GM12878 (cell line): ENCODE results near the gene ZBTB48. TPM values are rescaled to one million over a fixed set of nuclear protein-coding genes. Genes with fewer than 3 reads are reported as not detected.
A peak's percentile ranks its signal among the peaks of the same experiment; 100 is the strongest.

Experiments used
- ATF2 ChIP-seq: IDR thresholded peaks from 2 replicates; pipeline ENCODE4 v1.6.1; 2012; ENCODE audit warnings: low read length, inconsistent platforms
- BHLHE40 ChIP-seq, 2 experiments: fragments of 450-650 bp in 1 of 2; IDR thresholded peaks; 2 replicates each; pipeline ENCODE4 v1.6.1; 2011 to 2017; ENCODE audit warnings: low read depth in 2 of 2, borderline replicate concordance in 1 of 2, improper control_type of control experiment in 1 of 2, low read length in 1 of 2, mild to moderate bottlenecking in 1 of 2
- DPF2 ChIP-seq: fragments of 450-650 bp; IDR thresholded peaks from 2 replicates; pipeline ENCODE4 v1.6.1; 2017; ENCODE audit warnings: mild to moderate bottlenecking
- MXI1 ChIP-seq: fragments of 150-350 bp; IDR thresholded peaks from 2 replicates; pipeline ENCODE4 v1.6.1; 2011; ENCODE audit warnings: low read depth, mild to moderate bottlenecking, inconsistent platforms, low read length, improper control_type of control experiment
- NFXL1 ChIP-seq: fragments of 450-650 bp; IDR thresholded peaks from 2 replicates; pipeline ENCODE4 v1.6.1; 2017; ENCODE audit warnings: antibody characterized with exemption, mild to moderate bottlenecking, borderline replicate concordance
- NR2C1 ChIP-seq: fragments of 450-650 bp; IDR thresholded peaks from 2 replicates; pipeline ENCODE4 v1.6.1; 2017; ENCODE audit warnings: antibody characterized with exemption, mild to moderate bottlenecking, moderate library complexity
- POLR2A ChIP-seq: IDR thresholded peaks from 2 replicates; pipeline ENCODE4 v1.6.1; 2011; ENCODE audit warnings: low read depth, mild to moderate bottlenecking, low read length
- POLR2AphosphoS2 ChIP-seq: IDR thresholded peaks from 2 replicates; pipeline ENCODE4 v1.6.1; 2011; ENCODE audit warnings: low read depth, mild to moderate bottlenecking, low read length, improper control_type of control experiment, moderate library complexity
- RB1 ChIP-seq: fragments of 450-650 bp; formaldehyde crosslinking; IDR thresholded peaks from 2 replicates; pipeline ENCODE4 v1.6.1; 2017; ENCODE audit warnings: mild to moderate bottlenecking, borderline replicate concordance
- RUNX3 ChIP-seq: IDR thresholded peaks from 2 replicates; pipeline ENCODE4 v1.6.1; 2012; ENCODE audit warnings: low read length, inconsistent platforms
- SIN3A ChIP-seq: IDR thresholded peaks from 2 replicates; pipeline ENCODE4 v1.6.1; 2012; ENCODE audit warnings: low read depth, low read length, improper control_type of control experiment
- ZZZ3 ChIP-seq: IDR thresholded peaks from 2 replicates; pipeline ENCODE4 v1.6.1; 2011; ENCODE audit warnings: low read depth; ENCODE audit not compliant: control insufficient read depth, insufficient read length
- polyA plus RNA-seq, 11 experiments: library from polyadenylated mRNA; depleted of rRNA in 4 of 11; unstranded in 6 of 11; stranded (reverse) in 5 of 11; fragments of >200 nt; fragmentation: Nextera tagmentation in 4 of 11; fragmentation: Illumina TruSeq in 1 of 11; extraction: Ambion mirVana in 4 of 11; extraction: Trizol in 1 of 11; gene quantifications; 1 replicate in 1 of 11; 2 replicates in 10 of 11; pipeline versions ENCODE4 v1.2.1 to v1.2.3, GENCODE V29; 2011 to 2016; ENCODE audit warnings: inconsistent platforms in 2 of 11, missing spikeins in 2 of 11, low read depth in 1 of 11
- total RNA-seq, 4 experiments: library from RNA; depleted of rRNA in 3 of 4; stranded (reverse); fragments of >200 nt in 3 of 4; fragmentation: Illumina TruSeq in 1 of 4; extraction: Trizol in 1 of 4; gene quantifications; 2 replicates each; pipeline versions ENCODE4 v1.2.1 to v1.2.3, GENCODE V29; 2013 to 2021
- TF ChIP-seq, protein P1 (sequence below): fragments of 450-650 bp; IDR thresholded peaks from 2 replicates; pipeline ENCODE4 v1.6.1; 2017; ENCODE audit warnings: mild to moderate bottlenecking, moderate library complexity
- TF ChIP-seq, protein P2 (sequence below): fragments of 450-650 bp; conservative IDR thresholded peaks from 2 replicates; pipeline ENCODE4 v1.6.1; 2017; ENCODE audit warnings: mild to moderate bottlenecking, moderate library complexity
- TF ChIP-seq, protein P3 (sequence below): fragments of 450-650 bp; IDR thresholded peaks from 2 replicates; pipeline ENCODE4 v1.6.1; 2016; ENCODE audit warnings: mild to moderate bottlenecking

ZBTB48 gene
- total and polyA plus RNA-seq, 10 of the 15 experiments (the other 5 are each of a cell fraction or from before 2014, with no cell fraction given): 1.00 to 25.3 (median 16.7) TPM

GRCh38 chr1:6602669-6603237 lies 23.0 kb downstream of the ZBTB48 start, which contains the start of gene KLHL21 (continued):
- TF ChIP-seq, protein P1, sequence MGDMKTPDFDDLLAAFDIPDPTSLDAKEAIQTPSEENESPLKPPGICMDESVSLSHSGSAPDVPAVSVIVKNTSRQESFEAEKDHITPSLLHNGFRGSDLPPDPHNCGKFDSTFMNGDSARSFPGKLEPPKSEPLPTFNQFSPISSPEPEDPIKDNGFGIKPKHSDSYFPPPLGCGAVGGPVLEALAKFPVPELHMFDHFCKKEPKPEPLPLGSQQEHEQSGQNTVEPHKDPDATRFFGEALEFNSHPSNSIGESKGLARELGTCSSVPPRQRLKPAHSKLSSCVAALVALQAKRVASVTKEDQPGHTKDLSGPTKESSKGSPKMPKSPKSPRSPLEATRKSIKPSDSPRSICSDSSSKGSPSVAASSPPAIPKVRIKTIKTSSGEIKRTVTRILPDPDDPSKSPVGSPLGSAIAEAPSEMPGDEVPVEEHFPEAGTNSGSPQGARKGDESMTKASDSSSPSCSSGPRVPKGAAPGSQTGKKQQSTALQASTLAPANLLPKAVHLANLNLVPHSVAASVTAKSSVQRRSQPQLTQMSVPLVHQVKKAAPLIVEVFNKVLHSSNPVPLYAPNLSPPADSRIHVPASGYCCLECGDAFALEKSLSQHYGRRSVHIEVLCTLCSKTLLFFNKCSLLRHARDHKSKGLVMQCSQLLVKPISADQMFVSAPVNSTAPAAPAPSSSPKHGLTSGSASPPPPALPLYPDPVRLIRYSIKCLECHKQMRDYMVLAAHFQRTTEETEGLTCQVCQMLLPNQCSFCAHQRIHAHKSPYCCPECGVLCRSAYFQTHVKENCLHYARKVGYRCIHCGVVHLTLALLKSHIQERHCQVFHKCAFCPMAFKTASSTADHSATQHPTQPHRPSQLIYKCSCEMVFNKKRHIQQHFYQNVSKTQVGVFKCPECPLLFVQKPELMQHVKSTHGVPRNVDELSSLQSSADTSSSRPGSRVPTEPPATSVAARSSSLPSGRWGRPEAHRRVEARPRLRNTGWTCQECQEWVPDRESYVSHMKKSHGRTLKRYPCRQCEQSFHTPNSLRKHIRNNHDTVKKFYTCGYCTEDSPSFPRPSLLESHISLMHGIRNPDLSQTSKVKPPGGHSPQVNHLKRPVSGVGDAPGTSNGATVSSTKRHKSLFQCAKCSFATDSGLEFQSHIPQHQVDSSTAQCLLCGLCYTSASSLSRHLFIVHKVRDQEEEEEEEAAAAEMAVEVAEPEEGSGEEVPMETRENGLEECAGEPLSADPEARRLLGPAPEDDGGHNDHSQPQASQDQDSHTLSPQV: 0 out of 2 replicates have a peak, but pooled peaks have one; percentile 2
- TF ChIP-seq RB1: peak; percentile 40; the same call in 1 of the 2 replicates
- peak; percentile 52; the same call in 1 of the 2 replicates for TF ChIP-seq POLR2AphosphoS2
- peak; percentile 8; the same call in 1 of the 2 replicates for TF ChIP-seq SIN3A
- TF ChIP-seq RUNX3: peak; percentile 21
- TF ChIP-seq NFXL1: no peak
- TF ChIP-seq POLR2A: peak; percentile 83
- TF ChIP-seq MXI1: no peak; the same call in 1 of the 2 replicates
- no peak for TF ChIP-seq ZZZ3
- TF ChIP-seq NR2C1: 0 out of 2 replicates have a peak, but pooled peaks have one; percentile 5
- TF ChIP-seq BHLHE40 (IDR thresholded peaks at IDR 0.05; ENCODE audit: borderline replicate concordance in 1 of 2, low read depth in 2 of 2, low read length in 1 of 2): 0 out of 4 replicates have a peak, but pooled peaks of 1 of the 2 experiments have one; percentile 38
- no peak for TF ChIP-seq ATF2
- TF ChIP-seq, protein P2, sequence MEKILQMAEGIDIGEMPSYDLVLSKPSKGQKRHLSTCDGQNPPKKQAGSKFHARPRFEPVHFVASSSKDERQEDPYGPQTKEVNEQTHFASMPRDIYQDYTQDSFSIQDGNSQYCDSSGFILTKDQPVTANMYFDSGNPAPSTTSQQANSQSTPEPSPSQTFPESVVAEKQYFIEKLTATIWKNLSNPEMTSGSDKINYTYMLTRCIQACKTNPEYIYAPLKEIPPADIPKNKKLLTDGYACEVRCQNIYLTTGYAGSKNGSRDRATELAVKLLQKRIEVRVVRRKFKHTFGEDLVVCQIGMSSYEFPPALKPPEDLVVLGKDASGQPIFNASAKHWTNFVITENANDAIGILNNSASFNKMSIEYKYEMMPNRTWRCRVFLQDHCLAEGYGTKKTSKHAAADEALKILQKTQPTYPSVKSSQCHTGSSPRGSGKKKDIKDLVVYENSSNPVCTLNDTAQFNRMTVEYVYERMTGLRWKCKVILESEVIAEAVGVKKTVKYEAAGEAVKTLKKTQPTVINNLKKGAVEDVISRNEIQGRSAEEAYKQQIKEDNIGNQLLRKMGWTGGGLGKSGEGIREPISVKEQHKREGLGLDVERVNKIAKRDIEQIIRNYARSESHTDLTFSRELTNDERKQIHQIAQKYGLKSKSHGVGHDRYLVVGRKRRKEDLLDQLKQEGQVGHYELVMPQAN: peak; percentile 31; the same call in 1 of the 2 replicates
- peak; percentile 52 for TF ChIP-seq DPF2
- TF ChIP-seq, protein P3, sequence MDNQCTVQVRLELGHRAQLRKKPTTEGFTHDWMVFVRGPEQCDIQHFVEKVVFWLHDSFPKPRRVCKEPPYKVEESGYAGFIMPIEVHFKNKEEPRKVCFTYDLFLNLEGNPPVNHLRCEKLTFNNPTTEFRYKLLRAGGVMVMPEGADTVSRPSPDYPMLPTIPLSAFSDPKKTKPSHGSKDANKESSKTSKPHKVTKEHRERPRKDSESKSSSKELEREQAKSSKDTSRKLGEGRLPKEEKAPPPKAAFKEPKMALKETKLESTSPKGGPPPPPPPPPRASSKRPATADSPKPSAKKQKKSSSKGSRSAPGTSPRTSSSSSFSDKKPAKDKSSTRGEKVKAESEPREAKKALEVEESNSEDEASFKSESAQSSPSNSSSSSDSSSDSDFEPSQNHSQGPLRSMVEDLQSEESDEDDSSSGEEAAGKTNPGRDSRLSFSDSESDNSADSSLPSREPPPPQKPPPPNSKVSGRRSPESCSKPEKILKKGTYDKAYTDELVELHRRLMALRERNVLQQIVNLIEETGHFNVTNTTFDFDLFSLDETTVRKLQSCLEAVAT: no peak
- TF ChIP-seq, all 136 proteins: peak for 16
